ENCODE data around the gene BCL7C.

BCL7C gene

DNA sequence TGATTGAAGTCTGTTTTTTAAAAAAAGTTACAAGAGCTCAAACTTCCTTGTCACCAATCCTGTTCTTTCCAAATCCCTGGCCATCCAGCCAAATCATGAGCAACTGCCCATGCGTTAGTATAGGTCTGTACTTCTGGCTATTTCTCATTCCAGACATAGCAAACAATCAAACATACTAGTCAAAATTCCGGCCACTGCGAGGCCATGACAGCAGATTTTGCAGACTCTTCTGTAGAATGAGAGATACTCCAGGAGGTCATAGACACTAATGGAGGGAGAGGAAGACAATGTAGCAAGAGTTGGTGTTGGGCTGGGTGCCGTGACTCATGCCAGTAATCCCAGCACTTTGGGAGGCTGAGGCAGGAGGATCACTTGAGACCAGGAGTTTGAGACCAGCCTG is 50.9 kb downstream of the BCL7C start:
- Histone ChIP-seq H3K9me3 (ENCODE audit: control insufficient read depth, low read length) (no peaks in the 10 kb centered on the region), H3K27me3 (ENCODE audit: control insufficient read depth, insufficient read depth, low read length) (no peaks in the 10 kb centered on the region), H3K9ac (ENCODE audit: low read length) (no peak overlapping the region), H3K4me3 (ENCODE audit: low read length) (no peak overlapping the region), H3K4me1 (ENCODE audit: control insufficient read depth, insufficient read depth, low read length) (peaks cover 36% of the 10 kb centered on the region), H3K36me3 (ENCODE audit: control insufficient read depth, insufficient read depth, low read length) (no peaks in the 10 kb centered on the region)

- Histone ChIP-seq H3K4me3 (ENCODE audit: low read length) (no peak overlapping the region), H3K4me1 (ENCODE audit: control insufficient read depth, insufficient read depth, low read length) (peaks cover 42% of the 10 kb centered on the region), H3K9ac (ENCODE audit: low read length) (no peak overlapping the region), H3K9me3 (ENCODE audit: control insufficient read depth, low read length) (no peaks in the 10 kb centered on the region), H3K36me3 (ENCODE audit: control insufficient read depth, insufficient read depth, low read length) (no peaks in the 10 kb centered on the region), H3K27me3 (ENCODE audit: control insufficient read depth, insufficient read depth, low read length) (no peaks in the 10 kb centered on the region)
Measured at GRCh38 chr16:30841332-30841731, 52.5 kb downstream of the BCL7C start.

GRCh38 chr16:30840611-30841010 is 53.3 kb downstream of the BCL7C start:
- no peak overlapping the region for H3K9ac ChIP-seq (ENCODE audit: low read length)
- no peaks in the 10 kb centered on the region for H3K27me3 ChIP-seq (ENCODE audit: control insufficient read depth, insufficient read depth, low read length)
- H3K9me3 ChIP-seq (ENCODE audit: control insufficient read depth, low read length): no peaks in the 10 kb centered on the region
- peaks cover 42% of the 10 kb centered on the region for H3K4me1 ChIP-seq (ENCODE audit: control insufficient read depth, insufficient read depth, low read length)
- no peak overlapping the region for H3K4me3 ChIP-seq (ENCODE audit: low read length)
- H3K36me3 ChIP-seq (ENCODE audit: control insufficient read depth, insufficient read depth, low read length): no peaks in the 10 kb centered on the region

DNA sequence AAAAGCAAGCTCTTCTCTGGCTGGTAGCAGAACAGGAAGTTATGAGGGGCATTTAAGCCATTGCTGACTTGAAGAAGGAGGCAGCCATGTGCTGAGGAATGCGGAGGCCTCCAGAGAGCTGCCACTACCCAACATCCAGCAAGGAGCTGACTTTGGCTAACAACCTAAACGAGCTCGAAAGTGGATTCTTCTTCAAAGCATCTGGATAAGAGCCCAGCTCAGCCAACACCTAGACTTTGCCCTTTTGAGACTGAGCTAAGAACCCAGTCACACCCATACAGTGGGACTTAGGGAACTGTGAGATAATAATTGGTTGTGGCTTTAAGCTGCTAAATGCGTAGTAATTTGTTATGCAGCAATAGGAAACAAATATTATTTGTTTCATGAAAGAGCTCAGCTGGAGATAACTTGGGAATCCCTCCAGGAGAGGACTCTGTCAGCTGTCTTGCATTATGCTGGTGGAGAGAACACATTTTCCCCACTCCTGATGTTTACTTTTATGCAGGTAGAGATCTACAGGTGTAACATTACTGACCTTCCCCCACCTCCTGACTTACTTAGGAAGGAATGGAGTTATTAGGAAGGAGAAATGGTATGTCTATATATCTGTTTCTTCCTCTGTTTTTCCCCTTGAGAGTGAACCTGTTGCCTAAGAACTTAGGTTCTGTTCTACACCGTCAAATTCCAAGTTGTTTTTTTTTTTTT is 54.2 kb downstream of the BCL7C start:
- Histone ChIP-seq H3K36me3 (ENCODE audit: control insufficient read depth, insufficient read depth, low read length) (no peaks in the 10 kb centered on the region), H3K4me3 (ENCODE audit: low read length) (no peak overlapping the region), H3K4me1 (ENCODE audit: control insufficient read depth, insufficient read depth, low read length) (peaks cover 34% of the 10 kb centered on the region), H3K9me3 (ENCODE audit: control insufficient read depth, low read length) (no peaks in the 10 kb centered on the region), H3K9ac (ENCODE audit: low read length) (peak overlapping the region; percentile 16), H3K27me3 (ENCODE audit: control insufficient read depth, insufficient read depth, low read length) (no peaks in the 10 kb centered on the region)

- Histone ChIP-seq H3K9ac (ENCODE audit: low read length) (no peak overlapping the region), H3K4me1 (ENCODE audit: control insufficient read depth, insufficient read depth, low read length) (peaks cover 30% of the 10 kb centered on the region), H3K9me3 (ENCODE audit: control insufficient read depth, low read length) (no peaks in the 10 kb centered on the region), H3K4me3 (ENCODE audit: low read length) (no peak overlapping the region), H3K27me3 (ENCODE audit: control insufficient read depth, insufficient read depth, low read length) (no peaks in the 10 kb centered on the region), H3K36me3 (ENCODE audit: control insufficient read depth, insufficient read depth, low read length) (no peaks in the 10 kb centered on the region)
Measured at GRCh38 chr16:30838876-30839471, 54.9 kb downstream of the BCL7C start.

- peaks cover 30% of the 10 kb centered on the region for H3K4me1 ChIP-seq (ENCODE audit: control insufficient read depth, insufficient read depth, low read length)
- H3K27me3 ChIP-seq (ENCODE audit: control insufficient read depth, insufficient read depth, low read length): no peaks in the 10 kb centered on the region
- H3K9ac ChIP-seq (ENCODE audit: low read length): no peak overlapping the region
- H3K4me3 ChIP-seq (ENCODE audit: low read length): no peak overlapping the region
- no peaks in the 10 kb centered on the region for H3K36me3 ChIP-seq (ENCODE audit: control insufficient read depth, insufficient read depth, low read length)
- no peaks in the 10 kb centered on the region for H3K9me3 ChIP-seq (ENCODE audit: control insufficient read depth, low read length)
Measured at GRCh38 chr16:30837904-30838303, 56.0 kb downstream of the BCL7C start.
